Cardiac fibroblast (primary cell): ENCODE results near the gene IL17REL.

Experiments used
- DNase-seq, 2 donors: peaks; one replicate each; pipeline versions ENCODE4 v3.0.0 to v3.0.0-alpha.2; 2010; ENCODE audit warnings: low read depth in 2 of 2
- H3K4me3 ChIP-seq, 2 donors: replicated peaks in 1 of 2; 1 replicate in 1 of 2; 2 replicates in 1 of 2; pipeline ENCODE4 v1.5.1; 2011; ENCODE audit warnings: low read depth in 2 of 2, low read length in 2 of 2, mild to moderate bottlenecking in 2 of 2, moderate library complexity in 1 of 2
- CTCF ChIP-seq: IDR thresholded peaks from one replicate; pipeline ENCODE4 v1.5.1; 2011; ENCODE audit warnings: low read depth, mild to moderate bottlenecking, low read length, inconsistent platforms

The IL17REL gene

GRCh38 chr22:49957826-49958365 lies 54.7 kb downstream of the IL17REL start:
- DNase-seq = no peak
- TF ChIP-seq CTCF = no peak
- no peak overlapping the region for H3K4me3 ChIP-seq

- no peak overlapping the region for H3K4me3 ChIP-seq
- TF ChIP-seq CTCF = no peak
- no peak for DNase-seq
Measured at GRCh38 chr22:49956914-49957825, 55.4 kb downstream of the IL17REL start.

GRCh38 chr22:49956418-49956770 lies 56.2 kb downstream of the IL17REL start:
- no peak for DNase-seq
- no peak for TF ChIP-seq CTCF
- H3K4me3 ChIP-seq = no peak overlapping the region

- DNase-seq = no peak
- TF ChIP-seq CTCF = no peak
- H3K4me3 ChIP-seq = no peak overlapping the region
Measured at GRCh38 chr22:49955581-49956417, 56.8 kb downstream of the IL17REL start.

GRCh38 chr22:49954991-49955580 lies 57.5 kb downstream of the IL17REL start:
- DNase-seq = no peak
- no peak overlapping the region for H3K4me3 ChIP-seq
- TF ChIP-seq CTCF = no peak

GRCh38 chr22:49954354-49954753 lies 58.2 kb downstream of the IL17REL start:
- TF ChIP-seq CTCF = no peak
- DNase-seq = no peak
- H3K4me3 ChIP-seq = no peak overlapping the region
